GM12878 (cell line): ENCODE measurements around the gene WNK2. TPM values are rescaled to one million over a fixed set of nuclear protein-coding genes. Genes with fewer than 3 reads are reported as not detected.

ENCODE experiments used
- ATAC-seq: fragments of 200-7000 bp; cut with Tn5 transposase; 3 replicates; pipeline ENCODE4 v1.9.1; 2020; ENCODE audit warnings: mild to moderate bottlenecking, moderate library complexity
- BruUV-seq: library from RNA; stranded (reverse); fragments of 400-500 nt; replicated peaks from 2 replicates; lab custom pipeline; 2021; lab: Mats Ljungman, UMichigan
- CTCF ChIA-PET: fragments of 300-600 bp; sonication (Branson Sonifier 250); formaldehyde crosslinking; extraction: SDS; loops from one replicate; lab custom pipeline; 2021; ENCODE audit warnings: inconsistent platforms; lab: Yijun Ruan, JAX
- POLR2A ChIA-PET: fragments of 350-600 bp; formaldehyde crosslinking; extraction: SDS; loops from one replicate; lab custom pipeline; 2021; ENCODE audit warnings: inconsistent platforms; lab: Charles Lee
- RAD21 ChIA-PET: fragments of 300-600 bp; sonication (Branson Sonifier 250); formaldehyde crosslinking; loops from one replicate; lab custom pipeline; 2023; ENCODE audit warnings: antibody characterized with exemption; ENCODE audit not compliant: unreplicated experiment; lab: Charles Lee
- SMC1A ChIA-PET: fragments of 300-600 bp; sonication (Branson Sonifier 250); formaldehyde crosslinking; loops from one replicate; lab custom pipeline; 2023; ENCODE audit not compliant: unreplicated experiment, uncharacterized antibody; lab: Charles Lee
- DNase-seq: peaks from one replicate; pipeline ENCODE4 v3.0.0-alpha.2; 2011; ENCODE audit warnings: low read depth, low spot score
- FAIRE-seq: peaks from 3 replicates; lab custom pipeline; 2011; peaks lifted over from hg19 to GRCh38; lab: Jason Lieb, UNC
- H2AFZ ChIP-seq: 2 replicates; pipeline ENCODE4 v1.6.0; 2011; ENCODE audit warnings: low read depth, low read length, control low read depth; ENCODE audit not compliant: control insufficient read depth
- H3K27ac ChIP-seq: 2 replicates; pipeline ENCODE4 v1.5.1; 2011; ENCODE audit warnings: control low read depth; ENCODE audit not compliant: control insufficient read depth, insufficient read depth
- H3K27me3 ChIP-seq, 2 experiments: replicated peaks in 1 of 2; 2 replicates each; pipeline versions ENCODE4 v1.6.0 to v1.6.1; 2011; ENCODE audit warnings: low read length in 1 of 2; ENCODE audit not compliant: control insufficient read depth in 2 of 2, insufficient read depth in 2 of 2
- H3K36me3 ChIP-seq, 2 experiments: 2 replicates each; pipeline ENCODE4 v1.5.1; 2011; ENCODE audit warnings: low read length in 1 of 2; ENCODE audit not compliant: control insufficient read depth in 2 of 2, insufficient read depth in 2 of 2
- H3K4me1 ChIP-seq: 2 replicates; pipeline ENCODE4 v1.6.1; 2011; ENCODE audit warnings: mild to moderate bottlenecking, low read length, moderate library complexity, mixed read lengths; ENCODE audit not compliant: control insufficient read depth, insufficient read depth
- H3K4me2 ChIP-seq: 2 replicates; pipeline ENCODE4 v1.6.0; 2011; ENCODE audit warnings: control low read depth; ENCODE audit not compliant: control insufficient read depth, insufficient read depth
- H3K4me3 ChIP-seq: fragments of 200-600 bp; sonication (generic); 2 replicates; pipeline ENCODE4 v1.5.1; 2016
- H3K79me2 ChIP-seq: 2 replicates; pipeline ENCODE4 v1.6.0; 2011; ENCODE audit warnings: low read length; ENCODE audit not compliant: control insufficient read depth, insufficient read depth
- H3K9ac ChIP-seq: 2 replicates; pipeline ENCODE4 v1.8.0; 2011; ENCODE audit warnings: low read length, control low read depth, mixed read lengths; ENCODE audit not compliant: control insufficient read depth, insufficient read depth
- H3K9me3 ChIP-seq: replicated peaks from 3 replicates; pipeline ENCODE4 v1.5.1; 2011; ENCODE audit warnings: mild to moderate bottlenecking, low read length; ENCODE audit not compliant: control insufficient read depth, insufficient read depth
- H4K20me1 ChIP-seq: 2 replicates; pipeline ENCODE4 v1.6.0; 2011; ENCODE audit not compliant: control insufficient read depth, insufficient read depth
- BCL3 ChIP-seq: IDR thresholded peaks from 2 replicates; pipeline ENCODE4 v1.6.1; 2011; ENCODE audit warnings: borderline replicate concordance, low read depth, mild to moderate bottlenecking, moderate library complexity, low read length; ENCODE audit not compliant: insufficient read depth, poor library complexity, severe bottlenecking
- MEF2B ChIP-seq: fragments of 450-650 bp; IDR thresholded peaks from 2 replicates; pipeline ENCODE4 v1.6.1; 2018; ENCODE audit warnings: mild to moderate bottlenecking, moderate library complexity; ENCODE audit not compliant: partially characterized antibody, poor library complexity, severe bottlenecking
- TCF3 ChIP-seq: IDR thresholded peaks from 2 replicates; pipeline ENCODE4 v1.6.1; 2012; ENCODE audit warnings: low read depth, mild to moderate bottlenecking, low read length, borderline replicate concordance; ENCODE audit not compliant: insufficient read depth
- WGBS: methylation state at CpG from one replicate; pipeline ENCODE4 v1.1.6; 2016; ENCODE audit warnings: low lambda C conversion rate; ENCODE audit not compliant: insufficient replicate concordance, insufficient coverage; ENCODE audit errors: missing lambda C conversion rate; 5-methylcytosine and 5-hydroxymethylcytosine counted together
- in situ Hi-C: fragments of 300-500 bp; cut with MboI; formaldehyde crosslinking; loops from 9 replicates; pipeline ENCODE4 v1.14.3; 2018; ENCODE audit warnings: mixed read lengths
- intact Hi-C: fragments of 100-400 bp; cut with micrococcal nuclease; formaldehyde crosslinking; loops from one replicate; pipeline ENCODE4 v1.14.2; 2022; ENCODE audit not compliant: unreplicated experiment
- polyA plus RNA-seq, 11 experiments: library from polyadenylated mRNA; depleted of rRNA in 4 of 11; unstranded in 6 of 11; stranded (reverse) in 5 of 11; fragments of >200 nt; fragmentation: Nextera tagmentation in 4 of 11; fragmentation: Illumina TruSeq in 1 of 11; extraction: Ambion mirVana in 4 of 11; extraction: Trizol in 1 of 11; gene quantifications; 1 replicate in 1 of 11; 2 replicates in 10 of 11; pipeline versions ENCODE4 v1.2.1 to v1.2.3, GENCODE V29; 2011 to 2016; ENCODE audit warnings: inconsistent platforms in 2 of 11, missing spikeins in 2 of 11, low read depth in 1 of 11
- total RNA-seq, 4 experiments: library from RNA; depleted of rRNA in 3 of 4; stranded (reverse); fragments of >200 nt in 3 of 4; fragmentation: Illumina TruSeq in 1 of 4; extraction: Trizol in 1 of 4; gene quantifications; 2 replicates each; pipeline versions ENCODE4 v1.2.1 to v1.2.3, GENCODE V29; 2013 to 2021

Gene WNK2
- total and polyA plus RNA-seq, 10 of the 15 experiments (the other 5 are each of a cell fraction or from before 2014, with no cell fraction given), result 0.15 TPM; not detected in 9

- Histone ChIP-seq H3K9me3 (no peaks in the 10 kb centered on the region), H3K79me2 (no peaks in the 10 kb centered on the region), H4K20me1 (no peaks in the 10 kb centered on the region), H2AFZ (no peak overlapping the region), H3K36me3 (no peaks in the 10 kb centered on the region), H3K27ac (no peak overlapping the region), H3K4me2 (no peak overlapping the region), H3K4me1 (no peaks in the 10 kb centered on the region), H3K27me3 (no peaks in the 10 kb centered on the region), H3K4me3 (no peak overlapping the region), H3K9ac (no peak overlapping the region)
- no peak for ATAC-seq
- POLR2A ChIA-PET, result no interaction called here
- CTCF ChIA-PET, result no interaction called here
- WGBS, result 43% methylated on average over 12 of the region's 22 CpGs
- BruUV-seq, result no TSS peak
- intact Hi-C loops (no loop called here), in situ Hi-C loops (no loop called here)
- FAIRE-seq, result no peak
- SMC1A ChIA-PET, result no interaction called here
- TF ChIP-seq MEF2B (no peak), TCF3 (0 out of 2 replicates have a peak, but pooled peaks have one; percentile 10), BCL3 (peak; percentile 77)
- RAD21 ChIA-PET, result no interaction called here
- DNase-seq, result no peak
Observed at GRCh38 chr9:93255994-93256877, 72.3 kb downstream of the WNK2 start.
